HG03565 (cell line): Measurements from ENCODE around the gene LGSN.
"Not testable (repeated sequence)": the region's sequence is repeated elsewhere in the genome, so short reads cannot be mapped to it uniquely, and the experiment has no call there.

Source experiments
- ATAC-seq: cut with Tn5 transposase; IDR thresholded peaks from one replicate; pipeline ENCODE4 v1.9.1; 2021; ENCODE audit warnings: mild to moderate bottlenecking, moderate library complexity; ENCODE audit not compliant: unreplicated experiment

LGSN gene

GRCh38 chr6:63319939-63320338 lies at the start of gene LGSN:
TSS of gene LGSN (minus strand) at chr6:63319983. CDS start at chr6:63319943, 40 bp downstream.
- no peak for ATAC-seq

GRCh38 chr6:63368347-63368746 lies 48.6 kb upstream of the LGSN start:
- ATAC-seq = no peak

- not testable (repeated sequence) for ATAC-seq
Observed at GRCh38 chr6:63362500-63363120, 42.8 kb upstream of the LGSN start.

- not testable (repeated sequence) for ATAC-seq
Observed at GRCh38 chr6:63357384-63357783, 37.6 kb upstream of the LGSN start.

- ATAC-seq = no peak
Observed at GRCh38 chr6:63355632-63356031, 35.8 kb upstream of the LGSN start.

- ATAC-seq = no peak
Observed at GRCh38 chr6:63353286-63353630, 33.5 kb upstream of the LGSN start.

- peak; percentile 92 for ATAC-seq
Observed at GRCh38 chr6:63352544-63353285, 32.9 kb upstream of the LGSN start.

GRCh38 chr6:63352069-63352543 lies 32.3 kb upstream of the LGSN start:
- peak; percentile 21 for ATAC-seq

- ATAC-seq = no peak
Observed at GRCh38 chr6:63349401-63349800, 29.6 kb upstream of the LGSN start.

GRCh38 chr6:63348836-63349235 lies 29.1 kb upstream of the LGSN start:
- ATAC-seq = no peak

GRCh38 chr6:63347599-63347998 lies 27.8 kb upstream of the LGSN start:
- ATAC-seq = no peak

- ATAC-seq = no peak
Observed at GRCh38 chr6:63346217-63346835, 26.5 kb upstream of the LGSN start.

- ATAC-seq = no peak
Observed at GRCh38 chr6:63340351-63340750, 20.6 kb upstream of the LGSN start.

GRCh38 chr6:63334652-63335051 lies 14.9 kb upstream of the LGSN start:
- ATAC-seq = not testable (repeated sequence)

GRCh38 chr6:63333440-63333839 lies 13.7 kb upstream of the LGSN start:
- ATAC-seq = no peak

GRCh38 chr6:63326630-63327029 lies 6.8 kb upstream of the LGSN start:
- ATAC-seq = not testable (repeated sequence)

GRCh38 chr6:63322981-63323380 lies 3.2 kb upstream of the LGSN start:
- no peak for ATAC-seq

- ATAC-seq = no peak
Observed at GRCh38 chr6:63321821-63322220, 2.0 kb upstream of the LGSN start.

- ATAC-seq = no peak
Observed at GRCh38 chr6:63317641-63318040, 2.1 kb downstream of the LGSN start.

GRCh38 chr6:63316113-63316512 lies 3.7 kb downstream of the LGSN start:
- ATAC-seq = no peak

GRCh38 chr6:63313111-63313510 lies 6.7 kb downstream of the LGSN start:
- ATAC-seq = no peak
